Measurements from ENCODE around the gene IFNK. TPM values are rescaled to one million over a fixed set of nuclear protein-coding genes. Genes with fewer than 3 reads are reported as not detected.

IFNK gene
- total RNA-seq, 4 donors from 2014 or later = not detected

DNA sequence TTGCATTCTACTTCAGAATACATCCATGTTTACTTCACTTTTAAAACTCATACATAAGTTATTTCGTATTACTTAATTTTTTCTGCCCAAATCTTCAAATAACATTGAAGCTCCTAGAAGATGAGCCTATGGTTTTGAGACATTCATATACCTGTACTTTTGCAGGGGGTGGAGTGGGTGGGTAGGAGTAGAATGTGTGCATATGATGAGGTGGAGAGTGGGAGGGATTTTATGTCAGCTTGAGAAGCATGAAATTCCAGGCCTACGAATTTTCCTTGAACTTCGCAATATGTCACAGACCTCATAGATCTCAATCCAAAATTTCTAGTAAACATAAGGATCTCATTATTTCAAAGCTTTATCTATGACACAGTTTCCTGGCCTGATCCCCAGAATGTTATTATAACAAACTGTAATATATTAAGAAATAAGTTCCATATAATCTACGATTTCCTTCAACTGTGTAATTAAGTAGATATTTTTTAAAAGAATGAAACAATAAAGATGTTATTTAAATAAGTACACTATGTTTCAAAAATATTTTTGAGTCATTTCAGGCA, 25.2 kb downstream of the IFNK start:
- TF ChIP-seq, protein P1, sequence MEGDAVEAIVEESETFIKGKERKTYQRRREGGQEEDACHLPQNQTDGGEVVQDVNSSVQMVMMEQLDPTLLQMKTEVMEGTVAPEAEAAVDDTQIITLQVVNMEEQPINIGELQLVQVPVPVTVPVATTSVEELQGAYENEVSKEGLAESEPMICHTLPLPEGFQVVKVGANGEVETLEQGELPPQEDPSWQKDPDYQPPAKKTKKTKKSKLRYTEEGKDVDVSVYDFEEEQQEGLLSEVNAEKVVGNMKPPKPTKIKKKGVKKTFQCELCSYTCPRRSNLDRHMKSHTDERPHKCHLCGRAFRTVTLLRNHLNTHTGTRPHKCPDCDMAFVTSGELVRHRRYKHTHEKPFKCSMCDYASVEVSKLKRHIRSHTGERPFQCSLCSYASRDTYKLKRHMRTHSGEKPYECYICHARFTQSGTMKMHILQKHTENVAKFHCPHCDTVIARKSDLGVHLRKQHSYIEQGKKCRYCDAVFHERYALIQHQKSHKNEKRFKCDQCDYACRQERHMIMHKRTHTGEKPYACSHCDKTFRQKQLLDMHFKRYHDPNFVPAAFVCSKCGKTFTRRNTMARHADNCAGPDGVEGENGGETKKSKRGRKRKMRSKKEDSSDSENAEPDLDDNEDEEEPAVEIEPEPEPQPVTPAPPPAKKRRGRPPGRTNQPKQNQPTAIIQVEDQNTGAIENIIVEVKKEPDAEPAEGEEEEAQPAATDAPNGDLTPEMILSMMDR (IDR thresholded peaks at IDR 0.05; ENCODE audit: low read depth) = no peak

DNA sequence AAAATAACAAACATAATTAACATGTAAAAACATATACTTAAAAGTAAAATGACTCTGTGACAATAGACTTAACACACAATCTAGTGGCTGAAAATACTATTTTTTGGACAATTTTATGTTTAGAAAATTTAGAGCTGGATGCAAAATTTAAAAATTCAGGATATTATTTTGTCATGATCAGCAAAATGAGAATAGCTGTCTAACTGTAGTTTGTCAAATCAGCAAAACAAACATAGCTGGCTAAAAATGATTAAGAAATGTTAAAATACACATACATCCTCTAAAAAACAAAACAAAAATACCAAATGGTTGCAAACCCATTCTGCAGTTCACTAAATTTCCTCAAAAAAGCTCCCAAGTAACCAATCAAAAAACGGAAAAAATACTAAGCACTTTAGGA, 30.6 kb downstream of the IFNK start:
- TF ChIP-seq, protein P1 (IDR thresholded peaks at IDR 0.05; ENCODE audit: low read depth) = no peak

DNA sequence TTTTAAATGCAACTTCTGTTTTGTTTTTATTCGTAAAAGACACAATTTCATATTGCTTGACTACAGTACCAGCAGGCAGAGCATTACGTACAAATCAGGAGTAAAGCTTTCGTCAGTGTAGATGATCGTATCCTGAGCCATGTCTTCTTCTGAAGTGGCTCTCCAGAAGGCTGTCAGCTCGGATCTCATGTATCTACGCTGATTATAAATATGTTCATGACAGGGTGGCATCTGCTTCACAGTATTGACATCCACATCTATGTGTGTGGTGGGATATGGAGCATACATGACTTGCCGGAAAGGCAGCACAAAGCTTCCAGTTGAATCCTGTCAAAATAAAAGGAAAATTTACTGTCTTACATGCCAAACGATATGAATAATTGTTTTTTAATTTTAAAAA, 32.4 kb downstream of the IFNK start:
- TF ChIP-seq, protein P1 (IDR thresholded peaks at IDR 0.05; ENCODE audit: low read depth) = no peak

DNA sequence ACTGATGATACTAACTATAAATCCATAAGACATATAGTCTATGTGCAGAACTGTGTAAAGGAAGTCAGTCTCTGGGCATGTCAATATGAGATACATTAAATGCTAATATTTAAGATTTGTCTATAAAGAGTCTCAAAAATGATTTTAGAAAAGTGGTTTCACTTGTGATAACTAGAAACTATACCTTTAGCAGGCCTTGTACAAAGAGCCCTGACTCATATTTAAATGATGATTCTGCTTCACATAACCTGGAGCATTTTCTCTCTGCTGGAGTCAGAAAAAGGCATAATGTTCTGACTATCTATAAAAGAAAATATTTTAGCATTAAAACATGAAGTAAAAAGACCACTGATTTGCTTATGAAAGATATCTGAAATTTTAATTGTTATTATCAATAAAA, 34.2 kb downstream of the IFNK start:
- TF ChIP-seq, protein P1 (IDR thresholded peaks at IDR 0.05; ENCODE audit: low read depth) = no peak

DNA sequence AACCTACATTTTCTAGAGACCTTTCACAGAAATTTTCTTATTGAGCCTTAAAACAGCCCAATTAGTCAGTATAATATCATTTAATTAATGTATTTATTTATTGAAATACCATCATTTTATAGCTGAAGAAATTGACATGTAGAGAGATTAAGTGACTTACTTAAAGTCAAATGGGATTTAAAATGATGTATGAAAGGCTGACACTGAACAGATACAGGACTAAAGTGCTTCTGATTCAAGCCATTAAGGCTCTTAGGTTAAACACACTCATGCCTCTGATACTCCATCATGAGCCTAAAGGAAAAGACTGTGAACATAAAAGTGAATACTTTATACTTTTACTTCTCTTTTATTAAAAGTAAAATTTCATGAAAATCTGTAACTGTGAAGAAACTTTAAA, 36.4 kb downstream of the IFNK start:
- TF ChIP-seq, protein P1 (IDR thresholded peaks at IDR 0.05; ENCODE audit: low read depth) = no peak

DNA sequence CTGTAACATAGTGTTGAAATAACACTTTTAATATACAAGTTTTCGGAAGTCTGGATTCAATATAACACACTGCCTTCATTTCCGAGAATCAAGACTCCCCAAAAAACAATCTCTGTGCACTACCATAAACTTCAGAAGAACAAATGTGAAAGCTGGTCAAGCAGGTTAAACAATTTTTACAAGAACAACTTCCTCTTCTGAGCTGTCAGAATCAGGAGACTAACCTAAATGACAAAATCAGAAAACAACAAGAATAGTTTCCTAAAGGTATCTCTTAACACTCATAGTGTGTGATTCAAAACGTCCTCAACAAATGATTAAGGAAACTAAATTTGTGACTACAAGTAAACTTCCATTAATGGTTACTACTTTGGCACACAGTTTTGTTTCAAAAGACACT, 37.6 kb downstream of the IFNK start:
- TF ChIP-seq, protein P1 (IDR thresholded peaks at IDR 0.05; ENCODE audit: low read depth) = no peak

DNA sequence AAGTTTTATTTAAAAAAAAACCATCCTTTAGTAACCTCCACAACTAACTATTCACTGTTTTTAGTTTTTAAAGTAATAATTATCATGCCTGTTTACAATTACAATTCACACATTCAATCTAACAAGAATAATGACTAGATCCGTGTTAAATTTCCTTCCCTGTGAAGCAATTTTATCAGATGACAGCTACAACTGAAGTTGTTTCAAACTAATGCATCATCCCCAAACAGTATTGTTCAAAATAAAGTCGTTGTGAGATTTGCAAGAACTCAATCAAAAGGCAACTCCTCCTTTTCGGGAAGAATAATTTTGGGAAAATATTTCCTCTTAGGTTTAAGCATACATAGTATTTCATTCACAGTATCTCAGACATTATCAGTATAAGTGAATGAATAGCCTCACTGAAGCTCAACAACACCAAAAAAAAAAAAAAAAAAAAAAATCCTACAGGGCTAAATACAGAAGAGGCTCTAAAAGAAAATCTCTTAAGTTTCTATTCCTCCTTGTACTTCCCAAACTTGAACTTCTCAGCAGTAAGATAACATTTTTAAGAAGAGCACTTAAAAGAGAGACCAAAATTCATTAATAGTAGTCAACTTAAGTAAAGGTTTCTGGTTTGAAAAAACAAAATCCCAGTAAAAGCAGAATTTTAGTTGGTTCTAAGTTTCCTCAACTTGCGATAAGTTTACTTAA, 39.8 kb downstream of the IFNK start:
- TF ChIP-seq, protein P1 (IDR thresholded peaks at IDR 0.05; ENCODE audit: low read depth) = no peak
